Measurements from ENCODE around the gene NFIB.
A peak's percentile ranks its signal among the peaks of the same experiment; 100 is the strongest.

The NFIB gene

GRCh38 chr9:14344053-14344524 is 30.1 kb upstream of the NFIB start:
- DNase-seq, result no peak

GRCh38 chr9:14343261-14344031 is 29.5 kb upstream of the NFIB start:
- DNase-seq, result no peak

DNA sequence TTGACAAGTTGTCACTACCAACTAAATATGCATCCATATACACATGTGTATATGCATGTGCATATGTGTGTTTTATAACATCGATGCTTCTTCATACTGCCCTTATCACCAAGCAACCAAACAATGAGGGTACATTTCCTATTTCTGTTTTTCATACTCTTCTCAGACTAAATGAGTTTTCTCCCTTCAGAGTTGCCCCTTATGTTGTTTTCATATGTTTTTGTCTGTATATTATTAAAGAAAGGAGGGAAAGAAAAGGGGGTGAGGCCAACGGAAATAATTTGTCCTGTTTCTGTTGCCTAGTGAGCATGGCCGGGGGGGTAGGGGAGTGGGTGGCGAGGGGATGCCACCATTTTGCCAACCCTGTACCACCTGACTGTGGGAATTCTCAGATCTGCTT is 28.8 kb upstream of the NFIB start:
- DNase-seq, result no peak

DNA sequence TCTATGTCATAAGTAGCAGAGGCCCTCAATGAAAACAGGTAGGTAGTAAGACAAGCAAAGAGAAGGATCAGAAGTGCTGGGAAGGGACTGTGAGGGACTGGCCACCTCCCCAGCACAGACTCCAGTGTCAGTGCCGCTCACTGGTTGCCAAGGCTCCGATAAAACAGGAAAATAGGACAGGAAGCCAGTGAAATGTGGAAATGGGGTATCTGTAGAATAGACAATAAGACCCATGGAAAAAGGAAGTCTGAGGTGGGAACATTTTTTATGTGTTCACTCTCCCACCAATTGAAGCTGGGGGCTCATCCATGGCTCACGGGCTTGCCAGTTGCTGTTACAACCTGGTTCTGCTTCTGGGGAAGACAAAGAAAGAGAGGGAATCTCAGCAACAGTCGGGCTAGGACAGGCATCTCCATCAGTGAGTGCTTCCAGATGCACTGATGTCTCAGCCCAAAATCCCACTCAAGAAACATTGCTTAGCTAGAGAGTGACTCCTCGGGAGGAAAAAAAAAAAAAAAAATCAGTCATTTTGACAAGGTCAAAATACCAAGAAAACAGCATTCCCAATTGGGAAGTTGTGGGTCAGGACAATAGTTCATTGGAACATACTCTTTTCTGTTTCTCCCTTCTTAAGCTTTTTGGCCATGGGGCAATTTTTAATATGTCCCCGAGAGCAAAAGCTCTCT is 27.6 kb upstream of the NFIB start:
- no peak for DNase-seq

DNA sequence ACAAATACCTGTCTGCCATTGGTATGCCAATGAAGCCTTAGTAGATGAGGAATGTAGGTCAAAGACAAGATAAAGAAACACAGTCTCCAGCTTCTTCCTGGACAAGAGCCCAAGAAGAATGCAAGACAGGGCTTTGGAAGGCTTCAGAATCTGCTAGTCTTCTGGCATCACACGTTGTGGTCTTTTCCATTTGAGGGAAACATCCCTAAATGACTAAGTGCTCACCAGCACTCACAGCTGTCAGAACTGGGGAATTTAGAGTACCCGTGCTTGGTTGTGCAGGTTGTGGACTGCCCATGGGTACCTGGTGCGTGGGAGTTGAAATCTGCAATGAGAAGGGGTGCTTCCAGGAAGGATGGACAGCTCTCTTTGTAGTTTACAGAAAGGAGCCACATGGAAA is 27.1 kb upstream of the NFIB start:
- DNase-seq, result no peak

- no peak for DNase-seq
Observed at GRCh38 chr9:14340219-14340873, 26.4 kb upstream of the NFIB start.

GRCh38 chr9:14339746-14340145 is 25.8 kb upstream of the NFIB start:
- no peak for DNase-seq

GRCh38 chr9:14337615-14338014 is 23.7 kb upstream of the NFIB start:
- DNase-seq, result no peak

DNA sequence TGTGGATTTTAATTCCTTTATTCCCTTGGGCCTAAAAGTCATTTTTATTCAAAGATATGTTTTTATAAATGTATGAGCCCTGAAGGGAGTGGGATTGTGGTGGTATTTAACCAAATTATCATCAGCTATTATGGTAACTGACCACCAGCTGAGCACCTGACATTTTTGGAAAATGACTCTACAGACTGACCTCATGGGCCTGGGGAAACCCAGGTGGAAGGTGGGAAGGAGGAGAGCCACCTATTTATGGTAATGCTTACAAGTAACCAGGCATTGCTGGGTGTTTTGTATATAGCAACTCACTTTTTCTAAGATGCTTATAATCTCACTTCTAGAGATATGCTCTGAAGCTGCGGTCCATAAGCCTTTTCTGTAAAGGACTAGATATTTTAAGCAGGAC is 22.3 kb upstream of the NFIB start:
- DNase-seq, result no peak

- DNase-seq, result no peak
Observed at GRCh38 chr9:14331120-14331519, 17.2 kb upstream of the NFIB start.

- DNase-seq, result no peak
Observed at GRCh38 chr9:14327036-14327435, 13.1 kb upstream of the NFIB start.

GRCh38 chr9:14326264-14326826 is 12.4 kb upstream of the NFIB start:
- DNase-seq, result no peak

GRCh38 chr9:14325147-14325546 is 11.2 kb upstream of the NFIB start:
- no peak for DNase-seq

DNA sequence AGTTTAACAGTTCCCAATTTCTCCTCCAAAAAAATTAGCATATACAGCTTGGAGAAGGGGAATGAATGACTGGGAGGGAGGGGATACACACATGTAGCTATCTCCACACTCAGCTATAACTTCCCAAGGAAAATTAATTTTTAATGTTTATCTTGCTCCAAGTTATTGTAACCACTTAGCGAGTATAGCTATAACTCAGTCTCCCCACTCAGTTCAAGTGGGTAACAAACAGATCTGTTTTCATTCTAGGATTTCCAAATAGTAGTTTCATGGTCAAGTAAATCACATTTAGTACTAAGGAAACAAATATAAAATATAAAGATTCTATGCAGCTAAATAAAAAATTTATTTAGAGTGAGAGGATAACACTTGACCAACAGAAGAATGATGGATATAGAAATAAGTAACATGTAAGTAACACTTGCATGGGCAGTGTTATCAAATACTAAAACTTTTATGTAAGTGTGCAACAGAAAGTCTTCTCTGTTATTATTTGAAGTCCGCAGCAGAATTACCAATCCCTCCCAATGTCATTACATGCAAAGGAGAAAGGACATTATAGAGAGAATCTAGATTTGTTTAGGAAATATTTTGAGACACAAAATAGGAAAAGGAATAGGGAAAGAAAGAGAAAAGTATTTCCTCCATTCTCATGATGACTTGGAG is 10.2 kb upstream of the NFIB start:
- no peak for DNase-seq

DNA sequence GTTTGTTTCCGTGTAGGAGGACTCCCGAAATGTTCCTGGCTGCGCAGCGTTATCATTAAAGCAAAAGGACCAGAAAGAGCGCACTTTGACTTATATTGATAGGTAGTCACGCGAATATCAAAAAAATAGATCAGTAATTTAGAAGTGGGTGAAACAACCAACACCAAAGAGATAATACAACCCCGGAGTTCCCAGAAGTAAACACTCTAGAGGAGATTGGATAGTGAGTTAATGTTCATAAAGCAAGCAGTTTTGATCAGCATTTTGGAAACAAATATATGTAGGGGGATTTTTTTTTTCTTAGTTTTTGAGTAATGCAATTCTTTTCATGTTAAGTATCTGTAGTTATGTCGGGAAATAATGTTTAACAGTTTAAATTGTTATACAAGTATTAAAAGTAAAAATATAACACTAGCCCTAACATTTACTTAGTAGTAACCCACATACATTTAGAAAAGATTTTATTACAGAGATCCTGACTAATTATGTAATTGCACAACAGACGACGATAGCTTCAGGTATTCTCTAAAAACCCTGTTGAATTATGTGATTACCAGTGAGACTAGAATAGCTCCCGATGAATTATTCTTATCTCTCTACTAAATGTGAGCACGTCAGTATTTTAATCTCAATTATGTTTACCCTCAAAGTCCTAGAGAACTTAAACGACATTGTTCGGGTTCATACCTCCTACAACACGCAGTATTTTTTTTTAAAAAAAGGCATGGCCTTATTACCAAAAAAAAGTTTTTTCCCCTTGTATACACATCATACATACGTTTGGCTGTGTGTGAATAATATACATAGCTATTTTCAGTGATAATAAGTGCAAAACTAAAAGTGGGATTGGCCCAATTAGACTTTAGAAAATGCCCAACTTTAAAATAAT is 9.4 kb upstream of the NFIB start:
- no peak for DNase-seq

- DNase-seq, result peak; percentile 93 to 97 (median 95)
Observed at GRCh38 chr9:14322211-14323082, 8.5 kb upstream of the NFIB start.

GRCh38 chr9:14321517-14322130 is 7.7 kb upstream of the NFIB start:
- peak in 1 of 3 donors; percentile 9 for DNase-seq

DNA sequence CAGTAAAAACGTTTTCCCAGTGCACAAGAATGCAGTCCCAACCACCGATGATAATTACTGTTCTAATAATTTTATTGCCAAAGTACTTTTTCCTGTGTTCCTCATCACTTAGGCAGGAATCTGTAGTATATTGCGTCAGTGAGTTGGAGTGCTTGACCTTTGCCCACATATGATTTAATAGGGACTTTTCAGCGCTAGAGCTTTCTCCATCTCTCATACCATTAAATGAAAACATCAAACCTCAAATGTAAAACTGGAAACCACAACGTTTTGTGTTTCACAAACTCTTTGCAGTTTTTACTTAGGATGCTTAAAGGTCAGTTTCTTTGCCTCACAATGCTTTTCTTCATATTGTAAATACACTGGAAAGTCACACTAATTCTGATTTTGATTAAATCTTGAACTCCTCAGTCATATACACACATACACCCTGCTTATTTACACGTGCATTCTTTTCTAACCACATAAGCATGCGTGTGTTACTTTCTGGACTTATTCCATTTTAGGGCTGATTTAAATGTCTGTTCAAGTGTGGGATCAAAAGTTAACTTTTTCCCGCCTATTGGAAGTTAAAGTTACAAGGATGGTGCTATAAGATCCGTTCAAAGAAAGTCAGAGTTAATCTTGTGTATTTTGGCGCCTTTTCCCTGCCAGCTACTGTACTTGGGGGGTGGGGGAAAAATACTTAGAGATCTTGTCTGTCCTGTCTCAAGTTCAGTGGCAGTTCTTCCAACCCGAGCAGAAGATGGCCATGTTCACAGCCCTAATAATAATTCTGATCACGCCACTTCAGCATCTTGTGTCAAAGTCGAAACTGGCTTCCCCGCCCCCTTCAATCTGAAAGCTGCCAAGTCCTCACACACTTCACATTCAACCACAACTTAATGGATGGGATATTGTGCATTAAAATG is 6.6 kb upstream of the NFIB start:
- DNase-seq, result peak; percentile 34 to 70 (median 51)

DNA sequence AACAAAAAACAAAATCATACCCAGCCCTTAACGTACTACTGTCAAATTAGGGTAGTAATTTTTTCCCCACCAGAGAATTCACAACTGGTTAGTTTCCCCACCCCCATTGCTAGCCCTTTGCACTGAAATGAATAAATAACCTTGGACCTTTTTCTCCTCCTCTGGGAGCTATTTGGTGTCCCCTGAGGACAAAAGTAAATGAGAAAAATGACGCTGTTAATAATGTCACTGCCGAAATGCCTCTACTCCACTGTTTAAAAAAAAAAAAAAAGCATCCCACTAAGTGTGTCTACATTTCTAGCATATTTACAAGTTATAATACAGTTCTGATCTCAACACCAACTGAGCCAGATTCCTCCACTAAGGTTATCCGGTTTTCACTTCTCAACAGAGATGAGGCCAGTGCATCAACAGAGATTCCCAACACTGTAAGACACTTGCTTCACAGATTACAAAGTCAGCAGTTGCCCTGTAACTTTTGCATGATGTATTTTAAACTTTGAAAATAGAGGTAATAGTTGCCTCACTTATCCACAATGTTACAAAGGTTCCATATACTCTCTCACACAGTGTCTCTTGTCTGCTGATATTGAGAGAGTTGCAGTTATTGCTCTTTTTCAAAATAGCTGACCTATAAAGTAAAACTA is 5.1 kb upstream of the NFIB start:
- no peak for DNase-seq

Data from suppressor macrophage treated with lipopolysaccharide for 1 hour (primary cell).